AML-193 (cell line): Measurements from ENCODE around the gene GRK1.
"Not testable (repeated sequence)": the region's sequence is repeated elsewhere in the genome, so short reads cannot be mapped to it uniquely, and the experiment has no call there.

Experiments used
- DNase-seq, 2 experiments: peaks; one replicate each; lab custom pipeline; 2025; lab: John Stamatoyannopoulos, UW

GRK1 gene

DNA sequence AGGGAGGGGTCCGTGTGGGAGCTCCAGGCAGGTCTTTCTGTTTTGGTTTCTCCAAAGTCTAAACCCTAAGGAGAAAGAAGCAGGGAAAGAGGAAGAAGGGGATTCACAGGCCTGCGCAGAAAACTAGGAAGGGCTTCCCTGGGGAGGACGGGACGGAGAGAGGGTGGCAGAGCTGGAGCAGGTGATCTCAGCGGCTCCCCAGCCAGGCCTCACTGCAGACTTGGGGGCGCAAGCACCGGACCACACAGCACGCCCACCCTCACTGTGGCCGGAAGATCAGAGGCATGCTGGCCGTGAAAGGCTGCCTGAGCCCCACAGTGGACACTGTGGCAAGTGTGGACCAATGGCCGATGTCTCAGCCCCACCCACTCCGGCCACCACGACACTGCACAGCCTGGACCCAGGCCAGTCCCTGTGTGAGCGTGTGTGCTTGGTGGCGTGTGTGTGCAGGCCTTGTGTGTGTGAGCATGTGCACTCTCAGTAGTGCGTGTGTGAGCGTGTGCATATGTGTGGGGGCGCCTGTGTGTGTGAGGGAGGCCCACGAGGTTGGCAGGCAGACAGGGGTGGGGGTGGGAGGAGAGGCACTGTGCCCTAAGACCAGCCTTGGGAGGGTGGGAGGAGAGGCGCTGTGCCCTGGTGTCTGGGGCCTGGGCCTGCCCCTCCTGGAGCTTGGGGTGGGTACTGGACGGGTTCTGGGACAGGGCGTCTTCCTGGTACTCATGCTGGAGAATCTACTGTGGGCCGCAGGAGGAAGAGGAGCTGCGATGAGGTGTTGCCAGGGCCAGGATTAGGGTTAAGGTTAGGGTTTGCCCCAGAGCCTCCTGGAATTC lies 76.6 kb downstream of the GRK1 start:
- DNase-seq: no peak

DNA sequence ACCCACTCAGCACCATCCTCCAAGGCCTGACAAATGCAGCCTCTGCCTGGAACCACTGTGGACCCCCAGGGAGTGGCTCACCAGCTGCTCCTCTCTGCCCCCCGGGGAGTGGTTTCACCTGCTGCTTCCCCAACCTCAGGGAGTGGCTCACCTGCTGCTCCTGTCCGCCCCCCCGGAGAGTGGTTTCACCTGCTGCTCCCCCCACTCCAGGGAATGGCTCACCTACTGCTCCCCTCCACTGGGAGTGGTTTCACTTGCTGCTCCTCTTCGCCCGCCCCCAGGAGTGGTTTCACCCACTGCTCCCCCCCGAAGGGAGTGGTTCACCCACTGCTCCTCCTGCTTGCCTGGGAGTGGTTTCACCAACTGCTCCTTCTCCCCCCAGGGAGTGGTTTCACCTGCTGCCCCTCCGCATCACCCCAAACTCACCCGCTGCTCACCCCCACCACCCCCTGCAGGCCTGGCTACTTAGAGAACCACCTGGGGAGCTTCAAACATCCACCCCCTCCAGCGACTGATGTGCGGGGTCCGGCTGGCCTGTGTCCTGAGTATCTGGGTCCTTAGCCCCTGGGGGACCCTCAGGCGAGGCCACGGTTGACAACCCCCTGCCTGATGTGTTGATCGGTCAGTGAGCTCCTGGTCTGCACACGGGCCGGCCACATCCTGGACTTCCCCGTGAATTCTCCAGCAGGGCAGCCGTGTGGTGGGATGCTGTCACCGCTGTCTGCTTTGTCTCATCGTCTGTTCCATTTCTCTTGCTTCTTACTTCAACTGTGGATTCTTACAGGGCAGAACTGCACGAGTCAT lies 77.4 kb downstream of the GRK1 start:
- no peak for DNase-seq

DNA sequence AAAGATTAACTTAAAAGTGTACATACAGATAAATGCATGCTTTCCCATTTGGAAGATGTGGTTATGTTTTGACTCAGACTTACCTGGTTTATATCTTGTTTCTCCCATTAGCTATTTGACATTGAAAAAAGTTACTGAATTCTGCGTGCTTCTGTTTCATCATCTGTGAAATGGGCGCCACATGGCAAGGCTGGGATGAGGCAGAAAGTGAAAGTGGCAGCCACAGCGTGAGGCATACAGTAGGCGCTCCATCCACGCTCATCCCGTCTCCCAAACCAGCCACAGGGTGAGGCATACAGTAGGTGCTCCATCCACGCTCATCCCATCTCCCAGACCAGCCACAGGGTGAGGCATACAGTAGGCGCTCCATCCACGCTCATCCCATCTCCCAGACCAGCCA lies 78.0 kb downstream of the GRK1 start:
- DNase-seq: no peak

DNA sequence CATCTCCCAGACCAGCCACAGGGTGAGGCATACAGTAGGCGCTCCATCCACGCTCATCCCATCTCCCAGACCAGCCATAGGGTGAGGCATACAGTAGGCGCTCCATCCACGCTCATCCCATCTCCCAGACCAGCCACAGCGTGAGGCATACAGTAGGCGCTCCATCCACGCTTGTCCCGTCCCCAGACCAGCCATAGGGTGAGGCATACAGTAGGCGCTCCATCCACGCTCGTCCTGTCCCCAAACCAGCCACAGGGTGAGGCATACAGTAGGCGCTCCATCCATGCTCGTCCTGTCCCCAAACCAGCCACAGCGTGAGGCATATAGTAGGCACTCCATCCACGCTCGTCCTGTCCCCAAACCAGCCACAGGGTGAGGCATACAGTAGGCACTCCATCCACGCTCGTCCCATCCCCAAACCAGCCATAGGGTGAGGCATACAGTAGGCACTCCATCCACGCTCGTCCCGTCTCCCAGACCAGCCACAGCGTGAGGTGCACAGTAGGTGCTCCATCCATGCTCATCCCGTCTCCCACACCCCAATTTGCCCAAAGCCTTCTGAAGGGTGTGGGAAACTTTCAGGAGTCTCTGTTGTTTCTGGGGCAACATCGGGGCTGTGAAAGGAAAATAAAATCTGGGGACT lies 78.6 kb downstream of the GRK1 start:
- DNase-seq: not testable (repeated sequence)

GRCh38 chr13:113746143-113746525 lies 79.1 kb downstream of the GRK1 start:
- DNase-seq: peak in 1 of 2 experiments; percentile 15

DNA sequence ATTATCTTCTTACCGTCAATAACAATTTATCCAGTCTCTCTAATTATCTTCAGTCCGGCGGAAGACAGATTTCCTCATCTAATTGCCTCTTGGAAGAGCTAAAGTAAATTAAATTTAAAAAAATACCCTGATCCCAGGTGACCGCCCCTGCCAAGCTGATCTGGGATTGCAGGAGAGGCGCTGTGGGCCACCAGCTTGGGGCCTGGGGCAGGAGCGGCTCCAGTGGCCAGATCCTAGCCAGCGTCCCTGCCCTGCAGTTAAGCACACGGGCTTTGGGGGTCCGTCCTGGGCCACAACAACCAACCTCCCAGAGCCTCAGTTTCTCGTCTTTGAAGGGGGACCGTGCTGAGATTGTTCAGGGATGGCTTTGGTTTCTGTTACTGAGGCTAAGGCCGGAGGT lies 79.7 kb downstream of the GRK1 start:
- DNase-seq: no peak

- DNase-seq: no peak
Observed at GRCh38 chr13:113747291-113747833, 80.3 kb downstream of the GRK1 start.

DNA sequence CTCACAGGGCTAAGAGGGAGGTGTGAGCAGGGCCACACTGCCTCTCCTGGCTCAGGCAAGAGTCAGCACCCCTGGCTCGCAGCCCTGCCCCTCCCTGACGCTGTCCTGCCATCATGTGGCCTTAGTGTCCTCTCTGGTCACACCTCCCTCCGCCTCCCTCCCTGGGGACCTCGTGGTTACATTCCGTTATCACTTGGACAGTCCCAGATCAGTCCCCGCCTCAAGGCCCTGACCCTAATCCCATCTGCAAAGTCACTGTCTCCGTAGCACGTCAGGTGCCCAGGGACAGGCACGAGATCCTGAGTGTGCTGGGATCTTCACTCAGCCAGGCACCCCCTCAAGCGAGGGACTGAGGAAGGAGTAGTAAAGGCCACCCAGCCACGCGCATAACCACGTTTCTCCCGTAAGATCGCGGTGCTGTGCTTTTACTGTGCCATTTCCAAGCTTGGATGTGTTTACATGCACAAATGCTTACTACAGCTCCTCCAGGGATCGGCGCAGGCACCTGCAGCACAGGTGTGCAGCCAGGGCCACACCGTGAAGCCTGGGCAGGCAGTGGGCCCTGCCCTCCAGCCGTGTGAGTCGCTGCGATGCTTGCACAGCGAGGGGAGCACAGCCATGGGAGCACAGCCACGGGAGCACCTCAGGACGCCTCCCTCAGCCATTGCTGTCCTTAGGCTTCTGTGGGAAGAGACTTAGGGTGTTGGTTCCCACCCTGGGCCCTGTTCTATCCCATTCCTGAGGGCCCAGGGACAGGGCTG lies 81.3 kb downstream of the GRK1 start:
- DNase-seq: no peak

GRCh38 chr13:113748862-113749451 lies 81.9 kb downstream of the GRK1 start:
- no peak for DNase-seq

DNA sequence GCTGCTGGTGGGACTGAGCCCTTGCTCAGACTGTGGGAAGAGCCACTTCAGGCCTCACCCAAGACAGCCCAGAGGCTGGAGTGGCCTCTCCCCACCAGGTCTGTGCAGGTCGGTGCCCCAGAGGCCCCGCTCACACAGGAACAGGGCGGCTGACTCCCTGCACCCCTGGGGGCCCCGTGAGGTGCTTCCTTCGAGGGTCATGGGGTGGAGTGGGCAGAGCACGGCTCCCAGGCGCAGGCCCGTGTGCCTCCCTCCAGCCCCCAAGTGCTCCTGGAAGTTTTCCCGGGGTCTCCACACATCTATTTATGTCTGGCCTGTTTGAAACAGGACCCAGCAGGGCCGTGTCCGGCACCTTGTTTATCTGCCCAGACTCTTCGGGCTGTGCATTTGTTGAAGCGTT lies 82.5 kb downstream of the GRK1 start:
- no peak for DNase-seq

- no peak for DNase-seq
Observed at GRCh38 chr13:113749967-113750366, 82.9 kb downstream of the GRK1 start.

- DNase-seq: no peak
Observed at GRCh38 chr13:113750554-113751399, 83.8 kb downstream of the GRK1 start.

GRCh38 chr13:113751491-113751890 lies 84.5 kb downstream of the GRK1 start:
- DNase-seq: no peak

DNA sequence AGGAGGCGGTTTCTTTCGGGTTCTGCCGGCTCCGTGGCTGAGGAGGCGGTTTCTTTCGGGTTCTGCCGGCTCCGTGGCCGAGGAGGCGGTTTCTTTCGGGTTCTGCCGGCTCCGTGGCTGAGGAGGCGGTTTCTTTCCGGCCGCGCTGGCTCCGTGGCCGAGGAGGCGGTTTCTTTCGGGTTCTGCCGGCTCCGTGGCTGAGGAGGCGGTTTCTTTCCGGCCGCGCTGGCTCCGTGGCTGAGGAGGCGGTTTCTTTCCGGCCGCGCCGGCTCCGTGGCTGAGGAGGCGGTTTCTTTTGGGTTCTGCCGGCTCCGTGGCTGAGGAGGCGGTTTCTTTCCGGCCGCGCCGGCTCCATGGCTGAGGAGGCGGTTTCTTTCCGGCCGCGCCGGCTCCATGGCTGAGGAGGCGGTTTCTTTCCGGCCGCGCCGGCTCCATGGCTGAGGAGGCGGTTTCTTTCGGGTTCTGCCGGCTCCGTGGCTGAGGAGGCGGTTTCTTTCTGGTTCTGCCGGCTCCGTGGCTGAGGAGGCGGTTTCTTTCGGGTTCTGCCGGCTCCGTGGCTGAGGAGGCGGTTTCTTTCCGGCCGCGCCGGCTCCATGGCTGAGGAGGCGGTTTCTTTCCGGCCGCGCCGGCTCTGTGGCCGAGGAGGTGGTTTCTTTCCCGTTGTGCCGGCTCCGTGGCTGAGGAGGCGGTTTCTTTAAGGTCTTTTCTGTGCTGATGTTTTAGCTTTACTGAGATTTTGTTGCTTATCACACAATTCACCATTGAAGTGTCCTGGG lies 85.4 kb downstream of the GRK1 start:
- not testable (repeated sequence) for DNase-seq

GRCh38 chr13:113753171-113753570 lies 86.2 kb downstream of the GRK1 start:
- DNase-seq: no peak

DNA sequence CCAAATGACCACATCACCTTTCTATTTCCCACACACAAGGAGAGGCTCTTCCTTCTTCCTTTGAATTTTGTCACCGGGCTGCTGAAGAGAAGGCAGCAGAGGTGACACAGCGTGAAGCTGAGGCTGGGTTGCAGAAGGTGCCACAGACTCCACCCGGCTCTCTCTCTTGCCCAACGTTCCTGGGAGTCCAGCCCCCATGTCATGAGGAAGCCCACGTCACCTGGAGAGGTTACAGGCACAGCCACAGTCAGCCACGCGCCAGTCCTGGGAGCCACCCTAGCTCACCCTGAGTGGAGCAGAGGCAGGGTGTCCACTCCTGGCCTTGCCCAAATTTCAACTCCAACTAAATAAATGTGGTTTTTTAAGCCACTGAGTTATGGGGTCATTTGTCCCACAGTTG lies 87.2 kb downstream of the GRK1 start:
- DNase-seq: no peak

GRCh38 chr13:113754691-113755090 lies 87.7 kb downstream of the GRK1 start:
- DNase-seq: no peak

DNA sequence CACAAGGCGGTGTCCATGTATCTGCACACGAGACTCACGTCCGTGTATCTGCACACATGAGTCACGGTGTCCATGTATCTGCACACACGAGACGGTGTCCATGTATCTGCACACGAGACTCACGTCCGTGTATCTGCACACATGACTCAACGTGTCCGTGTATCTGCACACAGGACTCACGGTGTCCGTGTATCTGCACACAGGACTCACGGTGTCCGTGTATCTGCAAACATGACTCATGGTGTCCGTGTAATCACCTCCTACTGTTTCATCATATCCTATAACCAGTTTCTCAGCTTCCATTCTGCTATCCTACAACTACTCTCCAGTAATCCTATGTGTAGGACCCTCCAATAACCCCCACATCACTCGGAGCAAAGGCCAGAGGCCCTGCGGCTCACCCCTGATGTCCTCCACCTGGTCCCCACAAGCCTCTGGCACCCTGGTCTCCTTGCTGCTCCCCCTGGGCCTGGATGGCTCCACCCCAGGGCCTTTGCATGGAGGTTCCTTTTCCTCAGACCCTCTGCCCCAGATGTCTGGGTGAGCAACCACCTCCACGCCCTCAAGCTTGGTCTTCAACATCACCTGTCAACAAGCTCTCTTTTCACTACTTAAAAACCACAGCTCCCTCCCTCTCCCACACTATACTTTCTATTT lies 89.5 kb downstream of the GRK1 start:
- DNase-seq: no peak
